Measurements from ENCODE around the gene FAM149A.

GRCh38 chr4:186205156-186205555 lies 100.7 kb downstream of the FAM149A start:
- TF ChIP-seq SUZ12 (IDR thresholded peaks at IDR 0.05) (no peak), L3MBTL2 (conservative IDR thresholded peaks at IDR 0.05) (no peak), BHLHE40 (IDR thresholded peaks at IDR 0.05; ENCODE audit: borderline replicate concordance) (no peak), PKNOX1 (IDR thresholded peaks at IDR 0.05) (no peak)

Measured in HEK293T (cell line).